Esophagus mucosa (tissue), 1 donor: ENCODE results near the gene CNST. TPM values are rescaled to one million over a fixed set of nuclear protein-coding genes. Genes with fewer than 3 reads are reported as not detected.

Source experiments
- total RNA-seq: library from RNA; stranded (reverse); gene quantifications from one replicate; pipeline ENCODE4 v1.2.4, GENCODE V29; 2023
- donor health status: DM: yes; HTN: yes; CAD: no.

The CNST gene
- total RNA-seq, 1 donor from 2014 or later, result 13.5 TPM

Other genes with a start within 250 kb of the CNST start
- gene SMYD3, start 59.2 kb upstream of the CNST start, total RNA-seq, result 6.9 TPM
- 8.2 TPM for gene TFB2M, start 195 bp upstream of the CNST start, total RNA-seq
- 2.8 TPM for gene SCCPDH, start 158.0 kb downstream of the CNST start, total RNA-seq